K562 (cell line): ENCODE data around the gene KLK2. TPM values are rescaled to one million over a fixed set of nuclear protein-coding genes. Genes with fewer than 3 reads are reported as not detected.

Experiments
- BACH1 ChIP-seq: fragments of 200-800 bp; sonication (Bioruptor generic); IDR thresholded peaks from 2 replicates; pipeline ENCODE4 v1.6.1; 2016; ENCODE audit warnings: missing genetic modification characterization, missing compliant biosample characterization
- C11orf30 ChIP-seq: fragments of 450-650 bp; IDR thresholded peaks from 2 replicates; pipeline ENCODE4 v1.6.1; 2016; ENCODE audit warnings: low read depth, mild to moderate bottlenecking
- E2F6 ChIP-seq, 2 experiments: IDR thresholded peaks; 2 replicates each; pipeline ENCODE4 v1.6.1; 2011; ENCODE audit warnings: borderline replicate concordance in 1 of 2, control low read depth in 1 of 2, low read depth in 1 of 2, low read length in 1 of 2, mild to moderate bottlenecking in 1 of 2, mixed read lengths in 1 of 2, moderate library complexity in 1 of 2; ENCODE audit not compliant: insufficient read depth in 1 of 2, insufficient read length in 1 of 2, poor library complexity in 1 of 2, severe bottlenecking in 1 of 2; ENCODE audit errors: extremely low read depth in 1 of 2
- E4F1 ChIP-seq: fragments of 250-450 bp; sonication (Bioruptor Pico); IDR thresholded peaks from 2 replicates; pipeline ENCODE4 v1.5.0; 2021; ENCODE audit warnings: mild to moderate bottlenecking, borderline replicate concordance
- GTF2E2 ChIP-seq: fragments of 200-800 bp; sonication (Bioruptor generic); IDR thresholded peaks from 2 replicates; pipeline ENCODE4 v1.6.1; 2016; ENCODE audit warnings: missing genetic modification characterization, missing compliant biosample characterization
- L3MBTL2 ChIP-seq: fragments of 450-650 bp; IDR thresholded peaks from 2 replicates; pipeline ENCODE4 v1.6.1; 2016; ENCODE audit warnings: mild to moderate bottlenecking, moderate library complexity
- MTA2 ChIP-seq: fragments of 450-650 bp; IDR thresholded peaks from 2 replicates; pipeline ENCODE4 v1.6.1; 2016; ENCODE audit warnings: low read depth
- NCOA6 ChIP-seq: fragments of 450-650 bp; IDR thresholded peaks from 2 replicates; pipeline ENCODE4 v1.6.1; 2017; ENCODE audit warnings: mild to moderate bottlenecking
- SMAD2 ChIP-seq: fragments of 150-350 bp; IDR thresholded peaks from 2 replicates; pipeline ENCODE4 v1.6.1; 2014; ENCODE audit warnings: low read depth, mild to moderate bottlenecking, low read length
- SRSF9 ChIP-seq: fragments of 200-400 bp; formaldehyde crosslinking; IDR thresholded peaks from 2 replicates; pipeline ENCODE4 v1.6.1; 2017; ENCODE audit warnings: low read depth, low read length, borderline replicate concordance
- TFAM ChIP-seq: fragments of 250-450 bp; sonication (Bioruptor Pico); conservative IDR thresholded peaks from 2 replicates; pipeline ENCODE4 v1.5.0; 2021; ENCODE audit warnings: mild to moderate bottlenecking, moderate library complexity
- ZHX1 ChIP-seq: fragments of 150-350 bp; conservative IDR thresholded peaks from 2 replicates; pipeline ENCODE4 v1.6.1; 2014; ENCODE audit warnings: low read length
- ZNF347 ChIP-seq: fragments of 450-650 bp; formaldehyde crosslinking; IDR thresholded peaks from 2 replicates; pipeline ENCODE4 v1.4.0; 2020; ENCODE audit warnings: low read depth, mild to moderate bottlenecking, moderate library complexity
- polyA plus RNA-seq, 8 experiments: library from polyadenylated mRNA; depleted of rRNA in 4 of 8; stranded (reverse) in 5 of 8; unstranded in 3 of 8; fragments of >200 nt; fragmentation: Nextera tagmentation in 2 of 8; fragmentation: Illumina TruSeq in 1 of 8; extraction: Ambion mirVana in 2 of 8; extraction: Trizol in 1 of 8; gene quantifications; 2 replicates each; pipeline versions ENCODE4 v1.2.1 to v1.2.3, GENCODE V29; 2011 to 2014; ENCODE audit warnings: inconsistent platforms in 1 of 8, missing spikeins in 1 of 8
- total RNA-seq, 7 experiments: library from RNA; depleted of rRNA in 6 of 7; stranded (reverse); fragments of >200 nt in 6 of 7; fragmentation: Illumina TruSeq in 2 of 7; extraction: Trizol in 2 of 7; gene quantifications; 2 replicates each; pipeline versions ENCODE4 v1.2.1 to v1.2.3, GENCODE V29; 2011 to 2021; ENCODE audit warnings: low replicate concordance in 1 of 7
- TF ChIP-seq, protein P1 (sequence below), 2 experiments: fragments of 450-650 bp; IDR thresholded peaks; 2 replicates each; pipeline ENCODE4 v1.6.1; 2016
- TF ChIP-seq, protein P2 (sequence below): fragments of 250-450 bp; sonication (Bioruptor Pico); IDR thresholded peaks from 2 replicates; pipeline ENCODE4 v1.4.0; 2020
- TF ChIP-seq, protein P3 (sequence below): fragments of 250-450 bp; sonication (Bioruptor Pico); IDR thresholded peaks from 2 replicates; pipeline ENCODE4 v1.8.0; 2021; ENCODE audit warnings: mild to moderate bottlenecking, moderate library complexity

Gene KLK2
- total and polyA plus RNA-seq, 9 of the 15 experiments (the other 6 are each of a cell fraction or from before 2014, with no cell fraction given), result 0.11 to 0.47 (median 0.23) TPM; not detected in 1

- TF ChIP-seq SRSF9 (no peak), ZNF347 (CRISPR knock-in tag) (no peak), NCOA6 (peak; percentile 78), E2F6 (IDR thresholded peaks at IDR 0.05; ENCODE audit: borderline replicate concordance in 1 of 2, extremely low read depth in 1 of 2, insufficient read depth in 1 of 2, insufficient read length in 1 of 2, low read depth in 1 of 2, low read length in 1 of 2, poor library complexity in 1 of 2, severe bottlenecking in 1 of 2) (peak; percentile 38 to 62), SMAD2 (no peak), MTA2 (0 out of 2 replicates have a peak, but pooled peaks have one; percentile 14), TFAM (CRISPR knock-in tag) (no peak), L3MBTL2 (peak; percentile 87), GTF2E2 (no peak), C11orf30 (no peak), E4F1 (no peak), ZHX1 (no peak), BACH1 (tag) (no peak)
- TF ChIP-seq, protein P1, sequence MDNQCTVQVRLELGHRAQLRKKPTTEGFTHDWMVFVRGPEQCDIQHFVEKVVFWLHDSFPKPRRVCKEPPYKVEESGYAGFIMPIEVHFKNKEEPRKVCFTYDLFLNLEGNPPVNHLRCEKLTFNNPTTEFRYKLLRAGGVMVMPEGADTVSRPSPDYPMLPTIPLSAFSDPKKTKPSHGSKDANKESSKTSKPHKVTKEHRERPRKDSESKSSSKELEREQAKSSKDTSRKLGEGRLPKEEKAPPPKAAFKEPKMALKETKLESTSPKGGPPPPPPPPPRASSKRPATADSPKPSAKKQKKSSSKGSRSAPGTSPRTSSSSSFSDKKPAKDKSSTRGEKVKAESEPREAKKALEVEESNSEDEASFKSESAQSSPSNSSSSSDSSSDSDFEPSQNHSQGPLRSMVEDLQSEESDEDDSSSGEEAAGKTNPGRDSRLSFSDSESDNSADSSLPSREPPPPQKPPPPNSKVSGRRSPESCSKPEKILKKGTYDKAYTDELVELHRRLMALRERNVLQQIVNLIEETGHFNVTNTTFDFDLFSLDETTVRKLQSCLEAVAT (IDR thresholded peaks at IDR 0.05), result no peak
- TF ChIP-seq, protein P2, sequence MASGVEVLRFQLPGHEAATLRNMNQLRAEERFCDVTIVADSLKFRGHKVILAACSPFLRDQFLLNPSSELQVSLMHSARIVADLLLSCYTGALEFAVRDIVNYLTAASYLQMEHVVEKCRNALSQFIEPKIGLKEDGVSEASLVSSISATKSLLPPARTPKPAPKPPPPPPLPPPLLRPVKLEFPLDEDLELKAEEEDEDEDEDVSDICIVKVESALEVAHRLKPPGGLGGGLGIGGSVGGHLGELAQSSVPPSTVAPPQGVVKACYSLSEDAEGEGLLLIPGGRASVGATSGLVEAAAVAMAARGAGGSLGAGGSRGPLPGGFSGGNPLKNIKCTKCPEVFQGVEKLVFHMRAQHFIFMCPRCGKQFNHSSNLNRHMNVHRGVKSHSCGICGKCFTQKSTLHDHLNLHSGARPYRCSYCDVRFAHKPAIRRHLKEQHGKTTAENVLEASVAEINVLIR (CRISPR knock-in tag), result peak; percentile 72
- TF ChIP-seq, protein P3, sequence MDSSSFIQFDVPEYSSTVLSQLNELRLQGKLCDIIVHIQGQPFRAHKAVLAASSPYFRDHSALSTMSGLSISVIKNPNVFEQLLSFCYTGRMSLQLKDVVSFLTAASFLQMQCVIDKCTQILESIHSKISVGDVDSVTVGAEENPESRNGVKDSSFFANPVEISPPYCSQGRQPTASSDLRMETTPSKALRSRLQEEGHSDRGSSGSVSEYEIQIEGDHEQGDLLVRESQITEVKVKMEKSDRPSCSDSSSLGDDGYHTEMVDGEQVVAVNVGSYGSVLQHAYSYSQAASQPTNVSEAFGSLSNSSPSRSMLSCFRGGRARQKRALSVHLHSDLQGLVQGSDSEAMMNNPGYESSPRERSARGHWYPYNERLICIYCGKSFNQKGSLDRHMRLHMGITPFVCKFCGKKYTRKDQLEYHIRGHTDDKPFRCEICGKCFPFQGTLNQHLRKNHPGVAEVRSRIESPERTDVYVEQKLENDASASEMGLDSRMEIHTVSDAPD (CRISPR knock-in tag), result no peak
Observed at GRCh38 chr19:50835785-50836542, 37.3 kb upstream of the KLK2 start (continued).
